ENCODE data around the gene CCNH. TPM values are rescaled to one million over a fixed set of nuclear protein-coding genes. Genes with fewer than 3 reads are reported as not detected.

The CCNH gene
- 184 TPM for total RNA-seq

- DNase-seq = peak; percentile 97
Measured at GRCh38 chr5:87412630-87413342, at the start of gene CCNH. TSS of gene CCNH (minus strand) at chr5:87412930. CDS start at chr5:87412794, 136 bp downstream.

- DNase-seq = no peak
Measured at GRCh38 chr5:87457706-87458105, 45.0 kb upstream of the CCNH start.

DNA sequence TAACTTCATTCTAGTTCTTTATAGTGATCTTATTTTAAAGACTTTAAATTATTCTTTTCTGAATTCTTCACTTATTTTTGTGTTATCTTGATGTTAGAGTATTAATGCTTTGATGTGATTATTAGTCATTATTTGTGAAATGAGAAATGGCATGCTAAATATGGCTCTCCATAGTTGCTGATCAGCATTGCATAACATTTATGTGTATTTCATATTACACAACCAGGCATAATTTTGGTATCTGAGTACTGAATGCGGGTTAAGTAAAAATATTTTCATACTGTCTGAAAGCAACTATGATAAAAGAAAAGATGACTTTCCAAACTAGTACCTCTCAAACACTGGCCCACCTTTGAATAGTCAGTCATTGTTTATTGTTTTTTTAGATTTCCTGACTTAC is 41.1 kb upstream of the CCNH start:
- no peak for DNase-seq

DNA sequence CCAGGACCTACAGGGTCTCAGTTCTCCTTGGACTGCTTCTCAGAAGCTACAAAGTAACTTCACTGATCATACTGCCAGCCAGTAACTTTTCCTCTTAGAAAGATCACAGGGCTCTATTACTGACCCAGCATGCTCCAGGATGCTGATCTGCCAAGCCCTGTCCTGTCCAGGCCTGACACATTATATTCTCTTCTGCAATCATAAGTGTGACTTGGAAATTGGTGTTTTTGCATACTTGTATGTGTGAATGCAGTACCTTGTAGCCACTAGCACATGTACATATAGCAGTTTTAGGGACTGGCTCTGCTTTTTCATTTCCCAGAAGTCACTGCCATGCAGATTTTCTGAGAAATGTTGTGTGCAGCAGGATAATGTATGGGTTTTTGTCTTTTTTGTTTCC is 40.1 kb upstream of the CCNH start:
- DNase-seq = no peak

- no peak for DNase-seq
Measured at GRCh38 chr5:87442419-87442818, 29.7 kb upstream of the CCNH start.

DNA sequence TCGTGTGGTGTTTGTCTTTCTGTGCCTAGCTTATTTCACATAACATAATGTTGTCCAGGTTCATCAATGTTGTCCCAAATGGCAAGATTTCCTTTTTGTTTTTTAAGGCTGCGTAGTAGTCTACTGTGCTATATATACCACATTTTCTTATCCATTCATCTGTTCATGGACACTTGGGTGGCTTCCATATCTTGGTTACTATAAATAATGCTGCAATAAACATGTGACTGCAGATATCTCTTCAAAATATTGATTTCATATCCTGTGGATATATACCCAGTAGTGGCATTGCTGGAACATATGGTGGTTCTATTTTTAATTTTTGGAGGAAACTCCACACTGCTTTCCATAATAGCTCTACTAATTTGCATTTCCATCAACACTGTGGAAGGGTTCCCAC is 25.5 kb upstream of the CCNH start:
- no peak for DNase-seq

- DNase-seq = no peak
Measured at GRCh38 chr5:87437724-87438123, 25.0 kb upstream of the CCNH start.

- DNase-seq = no peak
Measured at GRCh38 chr5:87435144-87435694, 22.5 kb upstream of the CCNH start.

GRCh38 chr5:87434461-87434860 is 21.7 kb upstream of the CCNH start:
- no peak for DNase-seq

GRCh38 chr5:87433945-87434344 is 21.2 kb upstream of the CCNH start:
- DNase-seq = no peak

- DNase-seq = no peak
Measured at GRCh38 chr5:87432460-87432859, 19.7 kb upstream of the CCNH start.

DNA sequence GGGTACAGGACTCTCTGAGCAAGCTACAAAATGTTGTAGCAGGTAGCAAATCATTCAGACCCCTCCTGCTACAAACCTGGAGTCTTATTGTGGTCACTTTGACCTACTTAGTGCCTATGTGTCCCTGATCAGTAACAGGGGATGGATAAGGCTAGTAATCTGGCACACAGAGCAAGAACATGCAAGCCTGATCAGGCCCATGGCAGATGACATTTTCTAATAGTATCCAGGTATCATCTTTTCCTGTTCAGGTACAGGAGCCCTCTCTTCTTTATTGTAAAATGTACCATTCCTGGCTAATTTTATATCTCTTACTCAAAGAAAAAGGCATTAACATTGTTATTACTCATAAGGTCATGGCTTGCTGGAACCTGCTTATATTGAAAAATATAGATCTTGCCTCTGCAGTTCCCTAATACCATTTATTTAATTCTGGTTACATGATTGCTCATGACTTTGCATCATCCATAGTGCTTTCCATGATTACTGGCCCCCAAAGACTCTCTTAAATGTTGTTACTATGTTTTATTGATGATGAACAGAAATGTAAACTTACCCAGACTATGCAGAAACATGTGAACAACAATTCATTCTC is 18.2 kb upstream of the CCNH start:
- no peak for DNase-seq

- no peak for DNase-seq
Measured at GRCh38 chr5:87423755-87424154, 11.0 kb upstream of the CCNH start.

GRCh38 chr5:87421307-87421706 is 8.6 kb upstream of the CCNH start:
- no peak for DNase-seq

DNA sequence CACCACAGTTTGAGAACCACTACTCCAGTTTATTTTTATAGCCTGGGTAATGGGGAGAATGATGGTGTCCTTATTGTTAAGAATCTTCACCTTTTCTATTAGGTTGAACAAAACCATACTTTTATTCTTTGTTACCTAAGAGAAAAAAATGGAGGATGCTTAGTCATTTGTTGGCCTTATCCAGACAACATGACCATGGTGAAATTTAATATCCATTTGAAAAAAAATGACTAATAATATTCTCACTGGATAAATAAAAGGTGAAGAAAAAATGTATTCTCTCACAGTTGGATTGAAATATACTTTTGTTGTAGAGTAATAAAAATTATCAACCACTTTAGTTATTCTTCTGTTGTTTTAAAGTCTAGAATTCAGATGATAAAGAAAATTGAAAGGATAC is 5.8 kb upstream of the CCNH start:
- DNase-seq = no peak

GRCh38 chr5:87413343-87413645 is 564 bp upstream of the CCNH start:
- no peak for DNase-seq

DNA sequence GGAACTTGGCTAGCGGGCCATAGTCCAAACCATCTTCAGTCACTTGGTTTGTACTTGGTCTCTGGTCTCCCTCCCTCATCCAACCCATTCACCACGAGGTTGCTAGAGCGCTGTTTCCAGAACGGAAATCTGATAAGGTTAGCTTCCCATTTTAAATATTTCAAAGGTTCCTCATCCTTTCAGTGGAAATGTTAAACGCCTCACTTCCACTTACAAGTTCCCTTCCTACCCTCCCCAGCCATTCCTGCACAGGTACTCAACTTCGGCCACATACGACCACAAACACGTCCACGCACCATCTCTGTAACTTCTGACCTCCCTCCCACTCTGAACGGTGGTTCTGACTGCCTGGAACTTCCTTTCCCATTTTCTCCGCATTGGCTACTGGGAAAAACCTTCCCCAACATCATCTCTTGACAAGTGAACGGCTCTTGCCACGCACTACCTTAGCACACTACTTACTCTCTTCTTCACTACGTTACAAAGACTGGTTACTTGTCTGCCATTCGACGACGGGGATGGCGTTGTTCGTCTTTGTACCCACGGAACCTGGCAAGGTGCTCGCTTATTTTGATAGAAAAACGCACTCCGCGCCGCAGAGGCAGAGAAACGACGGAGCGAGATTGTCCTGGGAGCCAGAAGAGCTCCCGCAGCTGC is 629 bp downstream of the CCNH start:
- peak; percentile 9 for DNase-seq

DNA sequence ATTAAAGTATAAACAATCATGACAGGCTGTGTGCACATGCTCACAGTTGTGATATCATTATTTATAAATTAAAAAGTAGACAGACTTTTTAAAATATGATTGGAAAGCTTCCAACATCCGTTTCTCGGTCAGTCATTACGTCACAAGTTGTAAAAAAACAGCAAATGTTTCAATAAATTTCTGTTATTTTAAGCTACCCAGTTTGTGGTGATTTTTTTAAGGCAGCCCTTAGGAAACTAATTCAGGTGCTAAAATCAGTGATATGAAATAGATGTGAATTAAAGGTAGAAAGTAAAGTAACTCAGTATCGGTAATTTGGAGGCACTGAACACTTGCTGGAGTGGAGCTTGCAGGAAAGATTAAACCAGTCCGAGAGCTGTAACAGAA is 1.2 kb downstream of the CCNH start:
- DNase-seq = no peak

DNA sequence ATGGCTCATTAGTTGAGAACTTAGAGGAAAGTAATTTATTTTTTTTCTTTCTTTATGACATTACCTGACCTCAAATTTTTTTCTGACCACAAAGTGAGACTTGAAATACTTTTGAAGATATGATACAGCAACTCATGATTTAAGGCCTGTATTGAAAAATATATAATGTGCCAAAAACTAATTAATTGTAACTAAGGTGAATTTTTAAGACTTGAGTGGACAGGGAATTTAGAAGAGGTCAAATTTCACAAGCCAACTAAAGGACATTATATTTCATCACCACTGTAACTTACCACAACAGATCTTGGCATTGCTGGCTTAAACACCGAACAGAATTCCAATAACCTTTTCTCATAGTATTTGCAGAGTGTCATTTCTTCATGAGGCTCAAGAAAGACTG is 1.8 kb downstream of the CCNH start:
- DNase-seq = no peak

GRCh38 chr5:87408204-87408603 is 4.5 kb downstream of the CCNH start:
- no peak for DNase-seq

DNA sequence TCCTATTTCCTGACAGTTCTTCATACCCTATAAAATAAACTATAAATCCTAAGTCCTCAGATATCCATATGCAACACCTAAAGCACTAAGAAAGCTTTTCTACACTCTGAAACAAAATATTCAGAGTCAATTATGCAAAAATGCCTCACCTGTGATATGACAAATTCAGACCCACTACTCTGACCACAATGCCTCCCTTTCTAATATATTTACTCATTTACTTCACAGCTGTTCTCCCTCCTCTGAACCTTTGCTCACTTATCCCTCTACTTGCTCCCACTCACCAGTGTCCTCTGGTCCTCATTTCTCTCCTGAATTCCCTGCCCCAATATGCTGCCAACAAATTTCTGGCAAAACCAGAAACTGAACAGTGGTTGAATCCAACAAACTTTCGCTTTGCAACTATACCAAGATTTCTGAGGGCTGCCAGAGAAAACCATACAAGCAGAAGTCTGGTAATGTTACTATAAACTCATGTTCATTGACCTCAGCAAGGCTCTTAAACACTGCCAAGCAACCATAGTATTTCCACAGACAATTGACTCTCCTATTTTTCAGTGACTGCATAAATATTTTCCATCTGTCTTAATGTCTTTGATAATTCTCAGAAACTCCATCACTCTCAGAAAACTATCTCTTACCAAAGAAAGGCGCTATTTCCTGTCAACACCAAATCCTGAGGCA is 7.1 kb downstream of the CCNH start:
- DNase-seq = no peak

GRCh38 chr5:87404359-87404758 is 8.4 kb downstream of the CCNH start:
- no peak for DNase-seq

DNA sequence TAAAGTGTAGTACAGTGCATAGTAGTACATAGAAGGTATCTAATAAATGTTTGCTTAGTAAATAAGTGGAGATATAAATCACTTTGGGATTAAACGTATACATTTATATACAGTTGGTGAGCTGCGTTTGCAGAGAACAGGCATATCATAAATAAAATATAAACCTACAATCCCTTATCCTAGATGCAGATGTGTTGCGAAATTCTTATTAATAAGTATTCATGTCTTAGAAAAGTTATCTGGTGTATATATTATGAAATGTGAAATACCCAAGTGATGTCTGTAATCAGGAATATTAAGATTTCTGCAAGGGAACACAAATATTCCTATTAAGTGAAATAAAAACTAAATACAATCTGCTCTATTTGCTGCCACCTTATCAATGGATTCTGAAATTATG is 8.8 kb downstream of the CCNH start:
- DNase-seq = no peak
